GM12878 (cell line): ENCODE measurements around the gene HSF5. TPM values are rescaled to one million over a fixed set of nuclear protein-coding genes. Genes with fewer than 3 reads are reported as not detected.

Experiments
- ATAC-seq: fragments of 200-7000 bp; cut with Tn5 transposase; 3 replicates; pipeline ENCODE4 v1.9.1; 2020; ENCODE audit warnings: mild to moderate bottlenecking, moderate library complexity
- BruUV-seq: library from RNA; stranded (reverse); fragments of 400-500 nt; replicated peaks from 2 replicates; lab custom pipeline; 2021; lab: Mats Ljungman, UMichigan
- CTCF ChIA-PET: fragments of 300-600 bp; sonication (Branson Sonifier 250); formaldehyde crosslinking; extraction: SDS; loops from one replicate; lab custom pipeline; 2021; ENCODE audit warnings: inconsistent platforms; lab: Yijun Ruan, JAX
- POLR2A ChIA-PET: fragments of 350-600 bp; formaldehyde crosslinking; extraction: SDS; loops from one replicate; lab custom pipeline; 2021; ENCODE audit warnings: inconsistent platforms; lab: Charles Lee
- RAD21 ChIA-PET: fragments of 300-600 bp; sonication (Branson Sonifier 250); formaldehyde crosslinking; loops from one replicate; lab custom pipeline; 2023; ENCODE audit warnings: antibody characterized with exemption; ENCODE audit not compliant: unreplicated experiment; lab: Charles Lee
- SMC1A ChIA-PET: fragments of 300-600 bp; sonication (Branson Sonifier 250); formaldehyde crosslinking; loops from one replicate; lab custom pipeline; 2023; ENCODE audit not compliant: unreplicated experiment, uncharacterized antibody; lab: Charles Lee
- DNase-seq: peaks from one replicate; pipeline ENCODE4 v3.0.0-alpha.2; 2011; ENCODE audit warnings: low read depth, low spot score
- FAIRE-seq: peaks from 3 replicates; lab custom pipeline; 2011; peaks lifted over from hg19 to GRCh38; lab: Jason Lieb, UNC
- H2AFZ ChIP-seq: 2 replicates; pipeline ENCODE4 v1.6.0; 2011; ENCODE audit warnings: low read depth, low read length, control low read depth; ENCODE audit not compliant: control insufficient read depth
- H3K27ac ChIP-seq: 2 replicates; pipeline ENCODE4 v1.5.1; 2011; ENCODE audit warnings: control low read depth; ENCODE audit not compliant: control insufficient read depth, insufficient read depth
- H3K27me3 ChIP-seq, 2 experiments: replicated peaks in 1 of 2; 2 replicates each; pipeline versions ENCODE4 v1.6.0 to v1.6.1; 2011; ENCODE audit warnings: low read length in 1 of 2; ENCODE audit not compliant: control insufficient read depth in 2 of 2, insufficient read depth in 2 of 2
- H3K36me3 ChIP-seq, 2 experiments: 2 replicates each; pipeline ENCODE4 v1.5.1; 2011; ENCODE audit warnings: low read length in 1 of 2; ENCODE audit not compliant: control insufficient read depth in 2 of 2, insufficient read depth in 2 of 2
- H3K4me1 ChIP-seq: 2 replicates; pipeline ENCODE4 v1.6.1; 2011; ENCODE audit warnings: mild to moderate bottlenecking, low read length, moderate library complexity, mixed read lengths; ENCODE audit not compliant: control insufficient read depth, insufficient read depth
- H3K4me2 ChIP-seq: 2 replicates; pipeline ENCODE4 v1.6.0; 2011; ENCODE audit warnings: control low read depth; ENCODE audit not compliant: control insufficient read depth, insufficient read depth
- H3K4me3 ChIP-seq: fragments of 200-600 bp; sonication (generic); 2 replicates; pipeline ENCODE4 v1.5.1; 2016
- H3K79me2 ChIP-seq: 2 replicates; pipeline ENCODE4 v1.6.0; 2011; ENCODE audit warnings: low read length; ENCODE audit not compliant: control insufficient read depth, insufficient read depth
- H3K9ac ChIP-seq: 2 replicates; pipeline ENCODE4 v1.8.0; 2011; ENCODE audit warnings: low read length, control low read depth, mixed read lengths; ENCODE audit not compliant: control insufficient read depth, insufficient read depth
- H3K9me3 ChIP-seq: replicated peaks from 3 replicates; pipeline ENCODE4 v1.5.1; 2011; ENCODE audit warnings: mild to moderate bottlenecking, low read length; ENCODE audit not compliant: control insufficient read depth, insufficient read depth
- H4K20me1 ChIP-seq: 2 replicates; pipeline ENCODE4 v1.6.0; 2011; ENCODE audit not compliant: control insufficient read depth, insufficient read depth
- CBX5 ChIP-seq: sonication (generic); IDR thresholded peaks from 2 replicates; pipeline ENCODE4 v1.6.1; 2016; ENCODE audit warnings: low read depth, moderate library complexity, mild to moderate bottlenecking, inconsistent platforms
- HCFC1 ChIP-seq: fragments of 150-350 bp; IDR thresholded peaks from 2 replicates; pipeline ENCODE4 v1.6.1; 2014; ENCODE audit warnings: low read length
- KDM1A ChIP-seq: fragments of 200-600 bp; sonication (generic); IDR thresholded peaks from 2 replicates; pipeline ENCODE4 v1.6.1; 2016; ENCODE audit warnings: borderline replicate concordance
- POU2F2 ChIP-seq: IDR thresholded peaks from 3 replicates; pipeline ENCODE4 v1.6.1; 2011; ENCODE audit warnings: low read depth, mild to moderate bottlenecking, low read length, borderline replicate concordance
- RCOR1 ChIP-seq: conservative IDR thresholded peaks from 2 replicates; pipeline ENCODE4 v1.6.1; 2012; ENCODE audit warnings: low read depth, low read length, improper control_type of control experiment
- SMAD5 ChIP-seq: IDR thresholded peaks from 2 replicates; pipeline ENCODE4 v1.6.1; 2016; ENCODE audit warnings: antibody characterized with exemption, low read depth
- TCF3 ChIP-seq: IDR thresholded peaks from 2 replicates; pipeline ENCODE4 v1.6.1; 2012; ENCODE audit warnings: low read depth, mild to moderate bottlenecking, low read length, borderline replicate concordance; ENCODE audit not compliant: insufficient read depth
- YY1 ChIP-seq: IDR thresholded peaks from 2 replicates; pipeline ENCODE4 v1.6.1; 2011; ENCODE audit warnings: low read depth, mild to moderate bottlenecking, low read length
- WGBS: methylation state at CpG from one replicate; pipeline ENCODE4 v1.1.6; 2016; ENCODE audit warnings: low lambda C conversion rate; ENCODE audit not compliant: insufficient replicate concordance, insufficient coverage; ENCODE audit errors: missing lambda C conversion rate; 5-methylcytosine and 5-hydroxymethylcytosine counted together
- in situ Hi-C: fragments of 300-500 bp; cut with MboI; formaldehyde crosslinking; loops from 9 replicates; pipeline ENCODE4 v1.14.3; 2018; ENCODE audit warnings: mixed read lengths
- intact Hi-C: fragments of 100-400 bp; cut with micrococcal nuclease; formaldehyde crosslinking; loops from one replicate; pipeline ENCODE4 v1.14.2; 2022; ENCODE audit not compliant: unreplicated experiment
- polyA plus RNA-seq, 11 experiments: library from polyadenylated mRNA; depleted of rRNA in 4 of 11; unstranded in 6 of 11; stranded (reverse) in 5 of 11; fragments of >200 nt; fragmentation: Nextera tagmentation in 4 of 11; fragmentation: Illumina TruSeq in 1 of 11; extraction: Ambion mirVana in 4 of 11; extraction: Trizol in 1 of 11; gene quantifications; 1 replicate in 1 of 11; 2 replicates in 10 of 11; pipeline versions ENCODE4 v1.2.1 to v1.2.3, GENCODE V29; 2011 to 2016; ENCODE audit warnings: inconsistent platforms in 2 of 11, missing spikeins in 2 of 11, low read depth in 1 of 11
- total RNA-seq, 4 experiments: library from RNA; depleted of rRNA in 3 of 4; stranded (reverse); fragments of >200 nt in 3 of 4; fragmentation: Illumina TruSeq in 1 of 4; extraction: Trizol in 1 of 4; gene quantifications; 2 replicates each; pipeline versions ENCODE4 v1.2.1 to v1.2.3, GENCODE V29; 2013 to 2021
- TF ChIP-seq, protein P1 (sequence below): fragments of 450-650 bp; IDR thresholded peaks from 2 replicates; pipeline ENCODE4 v1.6.1; 2016; ENCODE audit warnings: mild to moderate bottlenecking
- TF ChIP-seq, protein P2 (sequence below), 3 experiments: IDR thresholded peaks in 2 of 3; conservative IDR thresholded peaks in 1 of 3; 2 replicates each; pipeline ENCODE4 v1.5.1; 2011; ENCODE audit warnings: low read depth in 3 of 3, low read length in 3 of 3, mild to moderate bottlenecking in 3 of 3, control low read depth in 2 of 3, moderate library complexity in 2 of 3, inconsistent platforms in 1 of 3, mixed read lengths in 1 of 3; ENCODE audit not compliant: control insufficient read depth in 2 of 3, insufficient read depth in 1 of 3; ENCODE audit errors: extremely low read depth in 1 of 3

The HSF5 gene
- total and polyA plus RNA-seq, 10 of the 15 experiments (the other 5 are each of a cell fraction or from before 2014, with no cell fraction given), result 0.02 to 0.18 (median 0.06) TPM; not detected in 4

DNA sequence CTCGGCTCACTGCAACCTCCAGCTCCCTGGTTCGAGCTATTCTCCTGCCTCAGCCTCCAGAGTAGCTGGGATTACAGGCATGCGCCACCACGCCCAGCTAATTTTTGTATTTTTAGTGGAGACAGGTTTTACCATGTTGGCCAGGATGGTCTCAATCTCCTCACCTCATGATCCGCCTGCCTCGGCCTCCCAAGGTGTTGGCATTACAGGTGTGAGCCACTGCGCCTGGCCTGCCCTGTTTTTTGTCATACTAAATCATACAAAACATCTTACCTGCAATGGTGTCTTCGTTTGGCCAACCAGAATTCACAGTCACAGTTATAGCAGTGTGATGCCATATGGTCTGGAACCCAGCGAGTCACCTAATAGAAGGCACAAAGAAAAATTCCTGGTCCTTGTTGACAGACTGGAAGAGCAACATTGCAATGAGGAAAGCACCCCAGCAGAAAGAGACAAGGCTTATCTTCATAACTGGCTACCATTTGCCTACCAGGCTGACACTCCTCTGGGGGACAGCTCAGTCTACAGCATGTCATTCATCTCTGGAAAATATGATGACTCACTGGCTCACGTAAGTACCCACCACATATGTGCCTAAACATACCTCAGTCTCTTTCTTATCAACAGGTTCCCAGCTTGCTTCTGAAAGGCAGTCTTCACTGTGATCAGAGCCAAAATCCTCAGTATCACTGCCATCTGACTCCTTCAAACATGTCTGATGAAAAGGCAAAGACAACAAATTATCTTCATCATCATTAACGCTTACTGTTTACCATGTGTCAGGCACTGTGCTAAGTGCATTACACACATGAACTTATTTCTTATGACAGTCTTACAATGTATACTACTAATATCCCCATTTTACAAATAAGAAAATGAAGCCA lies 4.3 kb upstream of the HSF5 start:
- Histone ChIP-seq H3K27ac (no peak overlapping the region), H3K9me3 (no peaks in the 10 kb centered on the region), H3K36me3 (peaks cover 27 to 54% of the 10 kb centered on the region in 2 experiments), H4K20me1 (no peaks in the 10 kb centered on the region; the same call in 1 of the 2 replicates), H3K4me3 (no peak overlapping the region), H3K4me2 (no peak overlapping the region), H3K79me2 (peaks cover 2% of the 10 kb centered on the region; the same call in 1 of the 2 replicates), H3K9ac (no peak overlapping the region), H3K4me1 (no peaks in the 10 kb centered on the region), H3K27me3 (no peaks in the 10 kb centered on the region; a peak in 1 of 4 replicates), H2AFZ (no peak overlapping the region)
- SMC1A ChIA-PET, result interaction anchor here (0.9 to 1.3 kb wide), 2 partner anchors 21 to 64 kb away, joined by 3 to 4 read pairs; no protein-coding TSS in a partner anchor
- intact Hi-C loops (no loop called here), in situ Hi-C loops (no loop called here)
- POLR2A ChIA-PET, result interaction anchor here (0.5 to 1.4 kb wide), 2 partner anchors 19 to 41 kb away, joined by 3 to 4 read pairs; no protein-coding TSS in a partner anchor
- RAD21 ChIA-PET, result no interaction called here
- FAIRE-seq (no peak), DNase-seq (no peak), ATAC-seq (peak; percentile 34; the same call in 1 of the 3 replicates)
- TF ChIP-seq YY1, result no peak
- TF ChIP-seq, protein P1, sequence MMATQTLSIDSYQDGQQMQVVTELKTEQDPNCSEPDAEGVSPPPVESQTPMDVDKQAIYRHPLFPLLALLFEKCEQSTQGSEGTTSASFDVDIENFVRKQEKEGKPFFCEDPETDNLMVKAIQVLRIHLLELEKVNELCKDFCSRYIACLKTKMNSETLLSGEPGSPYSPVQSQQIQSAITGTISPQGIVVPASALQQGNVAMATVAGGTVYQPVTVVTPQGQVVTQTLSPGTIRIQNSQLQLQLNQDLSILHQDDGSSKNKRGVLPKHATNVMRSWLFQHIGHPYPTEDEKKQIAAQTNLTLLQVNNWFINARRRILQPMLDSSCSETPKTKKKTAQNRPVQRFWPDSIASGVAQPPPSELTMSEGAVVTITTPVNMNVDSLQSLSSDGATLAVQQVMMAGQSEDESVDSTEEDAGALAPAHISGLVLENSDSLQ, result peak; percentile 37; the same call in 1 of the 2 replicates
- CTCF ChIA-PET, result no interaction called here
- WGBS, result 86% methylated on average over 11 of the region's 11 CpGs
- no TSS peak for BruUV-seq

DNA sequence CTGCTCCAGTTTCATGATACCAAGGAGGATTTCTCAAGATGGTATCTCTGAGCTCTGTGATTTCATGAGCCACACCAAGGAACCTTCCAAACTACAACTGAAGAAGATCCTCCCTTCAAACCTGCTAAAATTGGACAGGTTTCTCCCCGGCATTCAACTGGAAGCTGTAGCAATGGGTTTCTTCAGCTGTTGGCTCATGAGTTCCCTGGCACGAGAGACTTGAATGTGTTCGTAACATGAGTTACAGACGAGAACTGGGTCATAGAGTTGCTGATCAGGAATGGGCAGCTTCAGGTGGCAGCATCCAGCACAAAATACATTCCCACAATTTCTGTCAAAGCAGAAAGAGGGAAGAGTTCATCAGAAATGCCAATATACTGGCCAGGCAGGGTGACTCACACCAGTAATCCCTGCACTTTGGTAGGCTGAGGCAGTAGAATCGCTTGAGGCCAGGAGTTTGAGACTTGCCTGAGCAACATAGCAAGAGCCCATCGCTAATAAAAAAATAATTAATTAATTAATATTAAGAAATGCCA lies 3.4 kb upstream of the HSF5 start:
- Histone ChIP-seq H3K4me3 (no peak overlapping the region), H4K20me1 (no peaks in the 10 kb centered on the region; the same call in 1 of the 2 replicates), H3K79me2 (peaks cover 2% of the 10 kb centered on the region; the same call in 1 of the 2 replicates), H3K4me2 (no peak overlapping the region), H2AFZ (no peak overlapping the region), H3K27ac (no peak overlapping the region), H3K27me3 (no peaks in the 10 kb centered on the region; a peak in 1 of 4 replicates), H3K9ac (no peak overlapping the region), H3K36me3 (peaks cover 27 to 47% of the 10 kb centered on the region in 2 experiments), H3K4me1 (no peaks in the 10 kb centered on the region), H3K9me3 (no peaks in the 10 kb centered on the region)
- DNase-seq, result no peak
- 98% methylated on average over 6 of the region's 6 CpGs for WGBS
- ChIA-PET SMC1A (no interaction called here), CTCF (no interaction called here), RAD21 (no interaction called here), POLR2A (no interaction called here)
- intact Hi-C loops (no loop called here), in situ Hi-C loops (no loop called here)
- no TSS peak for BruUV-seq
- FAIRE-seq, result no peak
- ATAC-seq, result no peak
- TF ChIP-seq HCFC1, result no peak
- TF ChIP-seq TCF3, result no peak
- no peak for TF ChIP-seq KDM1A
- TF ChIP-seq SMAD5, result no peak
- no peak for TF ChIP-seq CBX5
- TF ChIP-seq, protein P2, sequence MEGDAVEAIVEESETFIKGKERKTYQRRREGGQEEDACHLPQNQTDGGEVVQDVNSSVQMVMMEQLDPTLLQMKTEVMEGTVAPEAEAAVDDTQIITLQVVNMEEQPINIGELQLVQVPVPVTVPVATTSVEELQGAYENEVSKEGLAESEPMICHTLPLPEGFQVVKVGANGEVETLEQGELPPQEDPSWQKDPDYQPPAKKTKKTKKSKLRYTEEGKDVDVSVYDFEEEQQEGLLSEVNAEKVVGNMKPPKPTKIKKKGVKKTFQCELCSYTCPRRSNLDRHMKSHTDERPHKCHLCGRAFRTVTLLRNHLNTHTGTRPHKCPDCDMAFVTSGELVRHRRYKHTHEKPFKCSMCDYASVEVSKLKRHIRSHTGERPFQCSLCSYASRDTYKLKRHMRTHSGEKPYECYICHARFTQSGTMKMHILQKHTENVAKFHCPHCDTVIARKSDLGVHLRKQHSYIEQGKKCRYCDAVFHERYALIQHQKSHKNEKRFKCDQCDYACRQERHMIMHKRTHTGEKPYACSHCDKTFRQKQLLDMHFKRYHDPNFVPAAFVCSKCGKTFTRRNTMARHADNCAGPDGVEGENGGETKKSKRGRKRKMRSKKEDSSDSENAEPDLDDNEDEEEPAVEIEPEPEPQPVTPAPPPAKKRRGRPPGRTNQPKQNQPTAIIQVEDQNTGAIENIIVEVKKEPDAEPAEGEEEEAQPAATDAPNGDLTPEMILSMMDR (IDR thresholded peaks at IDR 0.05 in 2 of 3, conservative IDR thresholded peaks at IDR 0.05 in 1 of 3; ENCODE audit: control insufficient read depth in 2 of 3, extremely low read depth in 1 of 3, insufficient read depth in 1 of 3, low read depth in 3 of 3, low read length in 3 of 3), result no peak
- TF ChIP-seq POU2F2, result no peak
- TF ChIP-seq RCOR1, result no peak
